Glutamatergic neuron (in vitro differentiated cells): ENCODE data around the gene GGA3. TPM values are rescaled to one million over a fixed set of nuclear protein-coding genes. Genes with fewer than 3 reads are reported as not detected.
A peak's percentile ranks its signal among the peaks of the same experiment; 100 is the strongest.

Source experiments
- DNase-seq: peaks from one replicate; pipeline ENCODE4 v3.0.0; 2022
- H3K27ac Mint-ChIP-seq: one replicate; pipeline ENCODE4 v1.8.0; 2020; ENCODE audit warnings: mild to moderate bottlenecking, mixed read lengths, inconsistent platforms; ENCODE audit not compliant: unreplicated experiment
- H3K27me3 Mint-ChIP-seq: one replicate; pipeline ENCODE4 v1.8.0; 2020; ENCODE audit warnings: mild to moderate bottlenecking, moderate library complexity, mixed read lengths, inconsistent platforms; ENCODE audit not compliant: unreplicated experiment
- H3K36me3 Mint-ChIP-seq: one replicate; pipeline ENCODE4 v1.8.0; 2020; ENCODE audit warnings: mild to moderate bottlenecking, mixed read lengths, inconsistent platforms; ENCODE audit not compliant: unreplicated experiment
- H3K4me1 Mint-ChIP-seq: one replicate; pipeline ENCODE4 v1.8.0; 2020; ENCODE audit warnings: mild to moderate bottlenecking, low read depth, mixed read lengths, inconsistent platforms; ENCODE audit not compliant: unreplicated experiment
- H3K4me3 Mint-ChIP-seq: one replicate; pipeline ENCODE4 v1.8.0; 2020; ENCODE audit warnings: mild to moderate bottlenecking, mixed read lengths, inconsistent platforms; ENCODE audit not compliant: unreplicated experiment
- H3K9me3 Mint-ChIP-seq: one replicate; pipeline ENCODE4 v1.8.0; 2020; ENCODE audit warnings: mild to moderate bottlenecking, moderate library complexity, mixed read lengths, inconsistent platforms; ENCODE audit not compliant: unreplicated experiment
- CTCF ChIP-seq: fragments of 200-600 bp; sonication (generic); IDR thresholded peaks from one replicate; pipeline ENCODE4 v1.5.0; 2021; ENCODE audit not compliant: partially characterized antibody, unreplicated experiment
- total RNA-seq: library from RNA; stranded (reverse); fragmentation: NEBNext Ultra II Directional; extraction: Animal tissue kit (Norgen Biotek cat#: 25700); gene quantifications from one replicate; pipeline ENCODE4 v1.2.1, GENCODE V29; 2021; ENCODE audit not compliant: unreplicated experiment

The GGA3 gene
- total RNA-seq, 1 donor from 2014 or later, result 65.0 TPM

GRCh38 chr17:75205037-75205792, 56.2 kb downstream of the GGA3 start, which contains the start of gene NUP85:
NUP85 (plus strand) TSS chr17:75205679; CDS start chr17:75205762, 83 bp downstream.
- Mint-ChIP-seq H3K27me3 (peaks cover 2% of the 10 kb centered on the region), H3K36me3 (no peaks in the 10 kb centered on the region), H3K27ac (peak within 1 kb of the TSS; percentile 100), H3K9me3 (peaks cover 5% of the 10 kb centered on the region), H3K4me1 (peaks cover 2% of the 10 kb centered on the region), H3K4me3 (peak within 1 kb of the TSS; percentile 94)
- peak; percentile 97 for DNase-seq
- TF ChIP-seq CTCF, result no peak

- H3K27me3 Mint-ChIP-seq, result no peaks in the 10 kb centered on the region
- no peaks in the 10 kb centered on the region for H3K4me1 Mint-ChIP-seq
- no peak overlapping the region for H3K27ac Mint-ChIP-seq
- TF ChIP-seq CTCF, result no peak
- H3K4me3 Mint-ChIP-seq, result no peak overlapping the region
- no peak for DNase-seq
- H3K36me3 Mint-ChIP-seq, result no peaks in the 10 kb centered on the region
- H3K9me3 Mint-ChIP-seq, result no peaks in the 10 kb centered on the region
Measured at GRCh38 chr17:75199886-75200618, 61.4 kb downstream of the GGA3 start.

- no peaks in the 10 kb centered on the region for H3K27me3 Mint-ChIP-seq
- no peaks in the 10 kb centered on the region for H3K9me3 Mint-ChIP-seq
- no peak overlapping the region for H3K4me3 Mint-ChIP-seq
- no peaks in the 10 kb centered on the region for H3K36me3 Mint-ChIP-seq
- no peak for TF ChIP-seq CTCF
- no peak overlapping the region for H3K27ac Mint-ChIP-seq
- no peak for DNase-seq
- H3K4me1 Mint-ChIP-seq, result no peaks in the 10 kb centered on the region
Measured at GRCh38 chr17:75194879-75195278, 66.5 kb downstream of the GGA3 start.

GRCh38 chr17:75191584-75191983, 69.8 kb downstream of the GGA3 start:
- Mint-ChIP-seq H3K36me3 (no peaks in the 10 kb centered on the region), H3K27me3 (no peaks in the 10 kb centered on the region), H3K4me1 (no peaks in the 10 kb centered on the region), H3K4me3 (peak overlapping the region; percentile 15), H3K9me3 (no peaks in the 10 kb centered on the region), H3K27ac (no peak overlapping the region)
- no peak for DNase-seq
- no peak for TF ChIP-seq CTCF

- Mint-ChIP-seq H3K4me3 (no peak overlapping the region), H3K4me1 (peaks cover 6% of the 10 kb centered on the region), H3K27ac (no peak overlapping the region), H3K9me3 (peaks cover 6% of the 10 kb centered on the region), H3K36me3 (no peaks in the 10 kb centered on the region), H3K27me3 (peaks cover 7% of the 10 kb centered on the region)
- no peak for DNase-seq
- no peak for TF ChIP-seq CTCF
Measured at GRCh38 chr17:75188614-75189013, 72.8 kb downstream of the GGA3 start.
